Measurements from ENCODE around the gene CFAP410.
"Not testable (repeated sequence)": the region's sequence is repeated elsewhere in the genome, so short reads cannot be mapped to it uniquely, and the experiment has no call there.

Gene CFAP410

GRCh38 chr21:44316277-44316900 lies 22.8 kb downstream of the CFAP410 start:
- no peak for DNase-seq

- DNase-seq = no peak
These were observed 23.4 kb downstream of the CFAP410 start for GRCh38 chr21:44315691-44316203.

- no peak for DNase-seq
These were observed 24.6 kb downstream of the CFAP410 start for GRCh38 chr21:44314561-44314960.

GRCh38 chr21:44314128-44314527 lies 25.1 kb downstream of the CFAP410 start:
- DNase-seq = no peak

GRCh38 chr21:44313451-44313850 lies 25.7 kb downstream of the CFAP410 start:
- no peak for DNase-seq

GRCh38 chr21:44312716-44313115 lies 26.5 kb downstream of the CFAP410 start:
- no peak for DNase-seq

- no peak for DNase-seq
These were observed 27.1 kb downstream of the CFAP410 start for GRCh38 chr21:44312089-44312488.

GRCh38 chr21:44310628-44311507 lies 28.3 kb downstream of the CFAP410 start:
- DNase-seq = no peak

- no peak for DNase-seq
These were observed 32.1 kb downstream of the CFAP410 start for GRCh38 chr21:44306936-44307704.

- DNase-seq = no peak
These were observed 33.5 kb downstream of the CFAP410 start for GRCh38 chr21:44305691-44306090.

- DNase-seq = no peak
These were observed 34.3 kb downstream of the CFAP410 start for GRCh38 chr21:44304877-44305293.

GRCh38 chr21:44304011-44304616 lies 35.1 kb downstream of the CFAP410 start:
- DNase-seq = no peak

- DNase-seq = no peak
These were observed 35.7 kb downstream of the CFAP410 start for GRCh38 chr21:44303490-44303981.

- not testable (repeated sequence) for DNase-seq
These were observed 36.4 kb downstream of the CFAP410 start for GRCh38 chr21:44302573-44303401.

- DNase-seq = no peak
These were observed 37.2 kb downstream of the CFAP410 start for GRCh38 chr21:44301961-44302406.

GRCh38 chr21:44301141-44301540 lies 38.0 kb downstream of the CFAP410 start:
- DNase-seq = no peak

GRCh38 chr21:44300262-44300959 lies 38.8 kb downstream of the CFAP410 start:
- peak; percentile 39 for DNase-seq

GRCh38 chr21:44299458-44300261 lies 39.5 kb downstream of the CFAP410 start, which contains the start of gene PFKL:
TSS of gene PFKL (plus strand) at chr21:44300053. CDS start at chr21:44300106, 53 bp downstream.
- peak; percentile 62 for DNase-seq

GRCh38 chr21:44299085-44299457 lies 40.1 kb downstream of the CFAP410 start:
- DNase-seq = no peak

GRCh38 chr21:44298301-44298700 lies 40.9 kb downstream of the CFAP410 start:
- DNase-seq = no peak
